GM23338 (cell line): ENCODE measurements around the gene FAHD1. TPM values are rescaled to one million over a fixed set of nuclear protein-coding genes. Genes with fewer than 3 reads are reported as not detected.

Source experiments
- ATAC-seq: fragments of 200-7000 bp; cut with Tn5 transposase; 3 replicates; pipeline ENCODE4 v1.9.1; 2020
- DNase-seq: peaks from one replicate; pipeline ENCODE4 v3.0.0-alpha.2; 2015; ENCODE audit warnings: low spot score
- H2AFZ ChIP-seq: fragments of 200-600 bp; sonication (generic); 2 replicates; pipeline ENCODE4 v1.8.0; 2016; ENCODE audit warnings: antibody characterized with exemption, mild to moderate bottlenecking, moderate library complexity
- H3F3A ChIP-seq: fragments of 200-600 bp; sonication (generic); replicated peaks from 2 replicates; pipeline ENCODE4 v1.8.0; 2017; ENCODE audit warnings: antibody characterized with exemption, mixed run types, low read depth
- H3K27ac ChIP-seq: fragments of 200-600 bp; sonication (generic); 2 replicates; pipeline ENCODE4 v1.6.1; 2016; ENCODE audit warnings: low read depth
- H3K27me3 ChIP-seq: fragments of 200-600 bp; sonication (generic); 2 replicates; pipeline ENCODE4 v1.8.0; 2016; ENCODE audit warnings: mild to moderate bottlenecking, mixed run types, moderate library complexity; ENCODE audit not compliant: insufficient read depth
- H3K36me3 ChIP-seq: fragments of 200-600 bp; sonication (generic); 2 replicates; pipeline ENCODE4 v1.8.0; 2016; ENCODE audit warnings: mild to moderate bottlenecking; ENCODE audit not compliant: insufficient read depth
- H3K4me1 ChIP-seq: fragments of 200-600 bp; sonication (generic); 2 replicates; pipeline ENCODE4 v1.8.0; 2016; ENCODE audit warnings: mild to moderate bottlenecking, moderate library complexity; ENCODE audit not compliant: insufficient read depth
- H3K4me2 ChIP-seq: fragments of 200-600 bp; sonication (generic); 2 replicates; pipeline ENCODE4 v1.7.1; 2017; ENCODE audit warnings: mixed run types
- H3K4me3 ChIP-seq: fragments of 200-600 bp; sonication (generic); 2 replicates; pipeline ENCODE4 v1.6.1; 2016; ENCODE audit warnings: mixed run types
- H3K79me2 ChIP-seq: fragments of 200-600 bp; sonication (generic); replicated peaks from 2 replicates; pipeline ENCODE4 v1.8.0; 2017; ENCODE audit warnings: mild to moderate bottlenecking; ENCODE audit not compliant: insufficient read depth
- H3K9me2 ChIP-seq: fragments of 200-600 bp; sonication (generic); 2 replicates; pipeline ENCODE4 v1.8.0; 2017; ENCODE audit not compliant: insufficient read depth
- H4K20me1 ChIP-seq: fragments of 200-600 bp; sonication (generic); replicated peaks from 2 replicates; pipeline ENCODE4 v1.8.0; 2017; ENCODE audit warnings: mild to moderate bottlenecking; ENCODE audit not compliant: insufficient read depth
- H3K27ac Mint-ChIP-seq: 2 replicates; pipeline ENCODE4 v1.8.0; 2020; ENCODE audit warnings: inconsistent platforms, mild to moderate bottlenecking, moderate library complexity, mixed read lengths
- H3K27me3 Mint-ChIP-seq: 3 replicates; pipeline ENCODE4 v1.8.0; 2022; ENCODE audit warnings: low read depth, mild to moderate bottlenecking, moderate library complexity, mixed read lengths, inconsistent platforms; ENCODE audit not compliant: insufficient read depth, poor library complexity
- H3K36me3 Mint-ChIP-seq: 3 replicates; pipeline ENCODE4 v1.8.0; 2021; ENCODE audit warnings: low read depth, mild to moderate bottlenecking, inconsistent platforms, moderate library complexity, mixed read lengths
- H3K4me1 Mint-ChIP-seq: 3 replicates; pipeline ENCODE4 v1.8.0; 2020; ENCODE audit warnings: mild to moderate bottlenecking, inconsistent platforms, mixed read lengths
- H3K4me3 Mint-ChIP-seq: 3 replicates; pipeline ENCODE4 v1.8.0; 2021; ENCODE audit warnings: moderate library complexity, mild to moderate bottlenecking, inconsistent platforms, mixed read lengths
- H3K9me3 Mint-ChIP-seq: 3 replicates; pipeline ENCODE4 v1.8.0; 2020; ENCODE audit warnings: moderate library complexity, mild to moderate bottlenecking, inconsistent platforms, mixed read lengths
- CREB1 ChIP-seq: fragments of 250-450 bp; sonication (Bioruptor Pico); IDR thresholded peaks from 2 replicates; pipeline ENCODE4 v1.5.0; 2020; ENCODE audit warnings: low read depth, mild to moderate bottlenecking, moderate library complexity
- EZH2phosphoT487 ChIP-seq: fragments of 200-600 bp; sonication (generic); IDR thresholded peaks from one replicate; pipeline ENCODE4 v1.8.1; 2018; ENCODE audit warnings: antibody characterized with exemption; ENCODE audit not compliant: unreplicated experiment
- POLR2AphosphoS5 ChIP-seq: IDR thresholded peaks from 2 replicates; pipeline ENCODE4 v1.6.1; 2016; ENCODE audit warnings: antibody characterized with exemption, low read depth
- ZNF331 ChIP-seq: fragments of 250-450 bp; sonication (Bioruptor Pico); IDR thresholded peaks from 2 replicates; pipeline ENCODE4 v1.5.0; 2020; ENCODE audit warnings: low read depth, mild to moderate bottlenecking, moderate library complexity
- long read RNA-seq: library from polyadenylated mRNA; unstranded; transcript quantifications from one replicate; pipeline ENCODE4 v2.0.0, GENCODE V29; 2020; ENCODE audit not compliant: unreplicated experiment
- polyA plus RNA-seq: library from polyadenylated mRNA; unstranded; fragments of >200 nt; fragmentation: Nextera tagmentation; extraction: Ambion mirVana; gene quantifications from 2 replicates; pipeline ENCODE4 v1.2.1, GENCODE V29; 2016
- total RNA-seq: library from RNA; depleted of rRNA; stranded (reverse); fragments of >200 nt; shearing (Covaris generic); gene quantifications from 2 replicates; pipeline ENCODE4 v1.2.3, GENCODE V29; 2014; rRNA removed
- TF ChIP-seq, protein P1 (sequence below): IDR thresholded peaks from 2 replicates; pipeline ENCODE4 v1.6.1; 2016; ENCODE audit warnings: antibody characterized with exemption
- TF ChIP-seq, protein P2 (sequence below), 2 experiments: fragments of 200-600 bp in 1 of 2; sonication (generic) in 1 of 2; conservative IDR thresholded peaks; 2 replicates each; pipeline versions ENCODE4 v1.5.1 to v1.6.1; 2016 to 2017; ENCODE audit warnings: antibody characterized with exemption in 2 of 2, low read depth in 2 of 2, mild to moderate bottlenecking in 2 of 2, moderate library complexity in 1 of 2

Gene FAHD1
- total RNA-seq, result 17.3 and 21.0 TPM in 2 replicates
- 23.9 and 24.2 TPM in 2 replicates for polyA plus RNA-seq
- long read RNA-seq, transcript FAHD1-203 (1 exons, 1,974 nt), result major isoform, 6 of 7 reads
- long read RNA-seq, partial matches to known transcripts, result 0 of 7 reads
- long read RNA-seq, other reads (novel, unspliced or antisense), result 0 of 7 reads

DNA sequence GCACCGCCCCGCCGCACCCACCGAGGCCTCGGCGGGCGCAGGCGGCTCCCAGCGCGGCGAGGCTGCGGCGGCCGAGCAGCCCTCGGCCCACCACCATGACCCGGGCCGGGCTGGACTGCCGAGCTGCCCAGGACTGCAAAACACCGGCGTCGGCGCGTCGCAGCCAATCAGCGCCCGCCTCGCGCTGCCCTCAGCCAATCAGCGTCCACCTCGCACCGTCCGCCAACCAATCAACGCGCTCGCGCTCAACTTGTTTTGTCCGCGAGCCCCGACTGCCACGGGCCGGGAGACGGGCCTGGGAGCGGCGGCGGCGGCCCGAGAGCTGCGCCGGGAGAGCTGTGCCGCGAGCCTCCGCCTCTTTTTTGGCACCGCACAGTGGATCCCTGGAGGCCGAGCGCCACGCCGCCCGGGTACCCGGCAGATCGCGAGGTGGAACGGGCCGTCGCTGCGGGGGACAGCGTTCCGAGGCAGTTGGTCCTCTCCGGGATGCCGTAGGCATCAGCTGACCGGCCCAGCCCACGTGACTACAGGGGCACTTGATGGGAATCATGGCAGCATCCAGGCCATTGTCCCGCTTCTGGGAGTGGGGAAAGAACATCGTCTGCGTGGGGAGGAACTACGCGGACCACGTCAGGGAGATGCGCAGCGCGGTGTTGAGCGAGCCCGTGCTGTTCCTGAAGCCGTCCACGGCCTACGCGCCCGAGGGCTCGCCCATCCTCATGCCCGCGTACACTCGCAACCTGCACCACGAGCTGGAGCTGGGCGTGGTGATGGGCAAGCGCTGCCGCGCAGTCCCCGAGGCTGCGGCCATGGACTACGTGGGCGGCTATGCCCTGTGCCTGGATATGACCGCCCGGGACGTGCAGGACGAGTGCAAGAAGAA lies at the start of gene FAHD1, which contains the start of gene HAGH:
Gene FAHD1, plus strand, starts transcription at position 516 of the 883 bp plus-strand sequence. Its CDS starts 33 bp downstream, at position 549.
Gene HAGH, minus strand, starts transcription at position 135 of the 883 bp plus-strand sequence. Its CDS starts 38 bp downstream, at position 97.
- Mint-ChIP-seq H3K36me3 (peaks cover 2% of the 10 kb centered on the region; the same call in 1 of the 3 replicates), H3K27ac (peak within 1 kb of the TSS; percentile 63), H3K4me1 (peaks cover 9% of the 10 kb centered on the region), H3K4me3 (peak within 1 kb of the TSS; percentile 91), H3K27me3 (peaks cover 19% of the 10 kb centered on the region), H3K9me3 (peaks cover 3% of the 10 kb centered on the region; the same call in 1 of the 3 replicates)
- Histone ChIP-seq H3K27ac (0 out of 2 replicates have a peak within 1 kb of the TSS, but pooled peaks have one; percentile 32), H3K4me1 (peaks cover 17% of the 10 kb centered on the region), H3K4me2 (peak within 1 kb of the TSS; percentile 97), H3K27me3 (no peaks in the 10 kb centered on the region), H3K79me2 (peaks cover 25% of the 10 kb centered on the region), H3K36me3 (no peaks in the 10 kb centered on the region), H2AFZ (peak within 1 kb of the TSS; percentile 96), H3F3A (0 out of 2 replicates have a peak, but pooled peaks cover 6% of the 10 kb centered on the region), H3K4me3 (peak within 1 kb of the TSS; percentile 97), H4K20me1 (no peaks in the 10 kb centered on the region; the same call in 1 of the 2 replicates), H3K9me2 (no peaks in the 10 kb centered on the region)
- TF ChIP-seq CREB1 (peak; percentile 51), POLR2AphosphoS5 (peak; percentile 65), ZNF331 (CRISPR knock-in tag) (no peak)
- TF ChIP-seq, protein P1, sequence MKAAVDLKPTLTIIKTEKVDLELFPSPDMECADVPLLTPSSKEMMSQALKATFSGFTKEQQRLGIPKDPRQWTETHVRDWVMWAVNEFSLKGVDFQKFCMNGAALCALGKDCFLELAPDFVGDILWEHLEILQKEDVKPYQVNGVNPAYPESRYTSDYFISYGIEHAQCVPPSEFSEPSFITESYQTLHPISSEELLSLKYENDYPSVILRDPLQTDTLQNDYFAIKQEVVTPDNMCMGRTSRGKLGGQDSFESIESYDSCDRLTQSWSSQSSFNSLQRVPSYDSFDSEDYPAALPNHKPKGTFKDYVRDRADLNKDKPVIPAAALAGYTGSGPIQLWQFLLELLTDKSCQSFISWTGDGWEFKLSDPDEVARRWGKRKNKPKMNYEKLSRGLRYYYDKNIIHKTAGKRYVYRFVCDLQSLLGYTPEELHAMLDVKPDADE, result peak; percentile 59; the same call in 1 of the 2 replicates
- ATAC-seq, result peak; percentile 88
- DNase-seq, result peak; percentile 93

DNA sequence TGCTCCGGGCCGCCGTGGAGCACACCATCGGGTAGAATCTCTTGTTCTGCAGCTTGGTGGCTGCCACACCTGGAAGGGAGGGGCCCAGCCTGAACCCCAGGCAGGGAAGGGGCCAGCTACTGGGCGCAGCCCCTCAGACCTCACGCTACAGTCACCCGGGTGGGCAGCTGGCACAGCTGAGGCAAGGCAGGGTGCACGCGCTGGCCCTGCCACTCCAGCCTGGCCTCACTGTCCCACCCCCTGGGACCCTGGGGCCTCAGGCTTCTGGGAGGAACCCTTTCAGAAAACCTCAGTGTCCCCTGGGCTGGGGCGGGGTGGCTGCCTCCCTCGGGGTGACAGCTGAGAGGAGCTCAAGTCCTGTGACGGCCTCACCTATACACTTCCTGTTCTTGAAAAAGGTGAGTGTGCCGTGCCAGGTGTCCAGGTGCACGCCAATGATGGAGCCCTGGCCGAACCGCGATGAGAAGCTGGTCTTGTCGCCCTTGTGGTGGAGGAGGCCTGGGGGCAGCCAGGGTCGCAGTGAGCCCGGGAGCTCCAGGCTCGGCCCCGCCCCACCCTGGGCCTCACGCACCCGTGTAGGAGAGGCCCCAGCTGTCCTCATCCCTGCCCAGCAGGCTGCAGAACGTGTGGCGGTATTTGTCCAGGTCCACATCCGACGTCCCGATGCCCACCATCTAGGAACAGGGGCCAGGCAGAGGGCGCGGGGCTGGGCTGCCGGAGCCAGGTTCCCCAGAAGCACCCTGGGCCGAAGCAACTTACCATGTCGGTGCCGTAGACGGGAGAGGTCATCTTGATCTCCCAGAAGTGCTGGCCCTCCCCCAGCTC lies 49.4 kb upstream of the FAHD1 start:
- Histone ChIP-seq H3K9me2 (no peaks in the 10 kb centered on the region), H3F3A (0 out of 2 replicates have a peak, but pooled peaks cover 5% of the 10 kb centered on the region), H3K27ac (no peak overlapping the region), H3K4me2 (no peak overlapping the region), H3K27me3 (no peaks in the 10 kb centered on the region), H3K79me2 (peaks cover 12% of the 10 kb centered on the region), H3K4me1 (peaks cover 4% of the 10 kb centered on the region; the same call in 1 of the 2 replicates), H2AFZ (no peak overlapping the region), H3K4me3 (no peak overlapping the region), H4K20me1 (peaks cover 13% of the 10 kb centered on the region; the same call in 1 of the 2 replicates), H3K36me3 (no peaks in the 10 kb centered on the region)
- Mint-ChIP-seq H3K4me3 (no peak overlapping the region), H3K27me3 (peaks cover 27% of the 10 kb centered on the region), H3K27ac (no peak overlapping the region), H3K9me3 (peaks cover 7% of the 10 kb centered on the region; the same call in 1 of the 3 replicates), H3K36me3 (peaks cover 12% of the 10 kb centered on the region; the same call in 2 of the 3 replicates), H3K4me1 (peaks cover 5% of the 10 kb centered on the region)
- DNase-seq (no peak), ATAC-seq (no peak)
- TF ChIP-seq POLR2AphosphoS5, result 0 out of 2 replicates have a peak, but pooled peaks have one; percentile 30
- TF ChIP-seq EZH2phosphoT487, result no peak
- TF ChIP-seq, protein P2, sequence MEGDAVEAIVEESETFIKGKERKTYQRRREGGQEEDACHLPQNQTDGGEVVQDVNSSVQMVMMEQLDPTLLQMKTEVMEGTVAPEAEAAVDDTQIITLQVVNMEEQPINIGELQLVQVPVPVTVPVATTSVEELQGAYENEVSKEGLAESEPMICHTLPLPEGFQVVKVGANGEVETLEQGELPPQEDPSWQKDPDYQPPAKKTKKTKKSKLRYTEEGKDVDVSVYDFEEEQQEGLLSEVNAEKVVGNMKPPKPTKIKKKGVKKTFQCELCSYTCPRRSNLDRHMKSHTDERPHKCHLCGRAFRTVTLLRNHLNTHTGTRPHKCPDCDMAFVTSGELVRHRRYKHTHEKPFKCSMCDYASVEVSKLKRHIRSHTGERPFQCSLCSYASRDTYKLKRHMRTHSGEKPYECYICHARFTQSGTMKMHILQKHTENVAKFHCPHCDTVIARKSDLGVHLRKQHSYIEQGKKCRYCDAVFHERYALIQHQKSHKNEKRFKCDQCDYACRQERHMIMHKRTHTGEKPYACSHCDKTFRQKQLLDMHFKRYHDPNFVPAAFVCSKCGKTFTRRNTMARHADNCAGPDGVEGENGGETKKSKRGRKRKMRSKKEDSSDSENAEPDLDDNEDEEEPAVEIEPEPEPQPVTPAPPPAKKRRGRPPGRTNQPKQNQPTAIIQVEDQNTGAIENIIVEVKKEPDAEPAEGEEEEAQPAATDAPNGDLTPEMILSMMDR (conservative IDR thresholded peaks at IDR 0.05; ENCODE audit: low read depth in 2 of 2), result no peak
